Tibial nerve (tissue), 4 donors: Measurements from ENCODE around the gene TMED10. TPM values are rescaled to one million over a fixed set of nuclear protein-coding genes. Genes with fewer than 3 reads are reported as not detected.
A peak's percentile ranks its signal among the peaks of the same experiment; 100 is the strongest.

ENCODE experiments used
- DNase-seq, 2 donors: peaks; one replicate each; pipeline ENCODE4 v3.0.0-alpha.2; 2019; ENCODE audit warnings: low spot score in 2 of 2
- H3K27ac ChIP-seq, 4 donors: fragments of 200-600 bp; sonication (generic) in 3 of 4; one replicate each; pipeline ENCODE4 v1.5.1; 2017 to 2019; ENCODE audit warnings: mild to moderate bottlenecking in 1 of 4
- H3K27me3 ChIP-seq, 2 donors: fragments of 200-600 bp; sonication (generic) in 1 of 2; one replicate each; pipeline versions ENCODE4 v1.5.1 to v1.6.0; 2017 to 2019
- H3K36me3 ChIP-seq, 3 donors: fragments of 200-600 bp; sonication (generic); one replicate each; pipeline ENCODE4 v1.5.1; 2018 to 2019
- H3K4me1 ChIP-seq, 4 donors: fragments of 200-600 bp; sonication (generic) in 3 of 4; one replicate each; pipeline ENCODE4 v1.5.1; 2017 to 2019
- H3K4me3 ChIP-seq, 4 donors: fragments of 200-600 bp; sonication (generic) in 3 of 4; one replicate each; pipeline ENCODE4 v1.5.1; 2017 to 2019; ENCODE audit warnings: mild to moderate bottlenecking in 1 of 4, moderate library complexity in 1 of 4
- H3K9me3 ChIP-seq, 4 donors: fragments of 200-600 bp; sonication (generic) in 3 of 4; one replicate each; pipeline ENCODE4 v1.5.1; 2017 to 2019
- EP300 ChIP-seq, 2 donors: sonication (generic); formaldehyde crosslinking; IDR thresholded peaks; one replicate each; pipeline ENCODE4 v1.6.1; 2017; ENCODE audit warnings: antibody characterized with exemption in 2 of 2, mild to moderate bottlenecking in 1 of 2
- POLR2A ChIP-seq, 2 donors: fragments of 450-650 bp; IDR thresholded peaks; one replicate each; pipeline ENCODE4 v1.6.1; 2017; ENCODE audit warnings: antibody characterized with exemption in 2 of 2, mild to moderate bottlenecking in 2 of 2, moderate library complexity in 2 of 2
- WGBS, 2 donors: methylation state at CpG; one replicate each; pipeline ENCODE4 v1.1.5; 2018; 5-methylcytosine and 5-hydroxymethylcytosine counted together
- total RNA-seq, 4 donors: library from RNA; depleted of rRNA; stranded (reverse); fragments of >200 nt; gene quantifications; one replicate each; pipeline ENCODE4 v1.1.0, GENCODE V29; 2016
- TF ChIP-seq, protein P1 (sequence below), 5 experiments: fragments of 200-600 bp in 3 of 5; fragments of 450-650 bp in 2 of 5; sonication (generic) in 3 of 5; IDR thresholded peaks; one replicate each; pipeline ENCODE4 v1.5.1; 2016 to 2019; ENCODE audit warnings: antibody characterized with exemption in 5 of 5, mild to moderate bottlenecking in 3 of 5, moderate library complexity in 2 of 5

TMED10 gene
- total RNA-seq, 4 donors from 2014 or later = 262 to 296 (median 280) TPM

DNA sequence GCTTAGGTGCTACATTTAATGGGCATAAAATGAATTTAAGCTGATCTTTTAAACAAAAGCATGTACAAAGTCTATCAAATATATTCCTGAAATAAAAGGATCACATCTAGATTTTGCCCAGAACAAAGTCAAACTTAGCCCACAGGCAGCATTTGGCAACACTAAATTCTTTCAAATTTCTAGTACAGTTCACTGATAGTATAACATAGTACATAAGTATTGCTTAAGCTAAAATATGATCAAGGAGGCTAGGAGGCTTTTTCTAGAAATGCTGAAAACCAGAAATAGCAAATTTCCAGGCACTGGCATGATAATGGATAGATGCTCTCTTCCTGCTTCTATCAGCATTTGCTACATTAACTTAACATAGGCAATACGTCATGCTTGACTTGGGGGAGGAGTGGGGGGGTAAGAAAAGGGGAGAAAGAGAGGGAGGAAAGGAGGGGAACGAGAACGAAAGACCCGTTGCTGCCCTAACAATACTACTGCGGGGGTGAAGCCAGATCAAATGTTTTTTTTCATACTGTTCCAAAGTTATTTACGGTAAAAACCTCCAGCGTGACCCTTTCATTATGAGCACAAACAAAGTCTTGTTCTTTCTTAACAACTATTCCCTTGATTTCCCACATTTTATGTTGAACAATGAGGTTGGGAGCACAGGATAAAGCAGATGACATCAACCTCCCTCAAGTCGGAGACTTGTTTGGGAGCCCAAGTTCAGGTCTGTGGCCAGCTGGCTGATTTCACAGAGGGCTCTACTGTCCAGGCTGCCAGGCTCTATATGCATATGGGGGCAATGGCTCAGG, 10.6 kb downstream of the TMED10 start:
- no peaks in the 10 kb centered on the region for H3K36me3 ChIP-seq
- no peaks in the 10 kb centered on the region for H3K9me3 ChIP-seq
- DNase-seq = peak in 1 of 2 donors; percentile 32
- no peaks in the 10 kb centered on the region for H3K27me3 ChIP-seq
- TF ChIP-seq EP300 (IDR thresholded peaks at IDR 0.05) (peak in 1 of 2 donors; percentile 89), POLR2A (IDR thresholded peaks at IDR 0.05) (no peak)
- TF ChIP-seq, protein P1, sequence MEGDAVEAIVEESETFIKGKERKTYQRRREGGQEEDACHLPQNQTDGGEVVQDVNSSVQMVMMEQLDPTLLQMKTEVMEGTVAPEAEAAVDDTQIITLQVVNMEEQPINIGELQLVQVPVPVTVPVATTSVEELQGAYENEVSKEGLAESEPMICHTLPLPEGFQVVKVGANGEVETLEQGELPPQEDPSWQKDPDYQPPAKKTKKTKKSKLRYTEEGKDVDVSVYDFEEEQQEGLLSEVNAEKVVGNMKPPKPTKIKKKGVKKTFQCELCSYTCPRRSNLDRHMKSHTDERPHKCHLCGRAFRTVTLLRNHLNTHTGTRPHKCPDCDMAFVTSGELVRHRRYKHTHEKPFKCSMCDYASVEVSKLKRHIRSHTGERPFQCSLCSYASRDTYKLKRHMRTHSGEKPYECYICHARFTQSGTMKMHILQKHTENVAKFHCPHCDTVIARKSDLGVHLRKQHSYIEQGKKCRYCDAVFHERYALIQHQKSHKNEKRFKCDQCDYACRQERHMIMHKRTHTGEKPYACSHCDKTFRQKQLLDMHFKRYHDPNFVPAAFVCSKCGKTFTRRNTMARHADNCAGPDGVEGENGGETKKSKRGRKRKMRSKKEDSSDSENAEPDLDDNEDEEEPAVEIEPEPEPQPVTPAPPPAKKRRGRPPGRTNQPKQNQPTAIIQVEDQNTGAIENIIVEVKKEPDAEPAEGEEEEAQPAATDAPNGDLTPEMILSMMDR (IDR thresholded peaks at IDR 0.05) = peak in 1 of 5 experiments; percentile 9
- peaks cover 0 to 97% (median 56%) of the 10 kb centered on the region in 4 donors for H3K4me1 ChIP-seq
- H3K4me3 ChIP-seq = peak overlapping the region in 1 of 4 donors; percentile 6
- H3K27ac ChIP-seq = peak overlapping the region; percentile 62 to 100 (median 86)
- 18 to 26% methylated on average over 8 of the region's 8 CpGs for WGBS, 2 donors

DNA sequence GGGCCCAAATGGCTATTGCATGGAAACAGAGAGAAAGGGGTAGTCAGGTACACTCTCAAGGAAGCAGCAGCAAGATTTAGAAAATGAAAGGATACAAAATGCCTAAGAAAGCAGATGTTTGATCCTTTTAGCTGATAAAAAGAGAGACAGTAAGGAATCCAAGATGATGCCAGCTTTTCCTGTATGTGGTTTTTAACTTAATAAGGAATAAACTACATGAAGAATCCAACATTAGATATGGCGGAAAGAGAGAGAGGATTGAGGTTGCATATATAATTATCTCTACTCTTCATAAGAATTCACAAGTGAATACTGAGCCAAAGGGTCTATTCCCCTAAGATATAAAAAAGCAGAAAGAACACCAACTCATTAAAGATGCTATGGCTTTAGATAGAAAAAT, 11.6 kb downstream of the TMED10 start:
- Histone ChIP-seq H3K36me3 (no peaks in the 10 kb centered on the region), H3K4me1 (peaks cover 0 to 97% (median 60%) of the 10 kb centered on the region in 4 donors), H3K9me3 (no peaks in the 10 kb centered on the region), H3K27me3 (no peaks in the 10 kb centered on the region), H3K27ac (peak overlapping the region; percentile 62 to 100 (median 86)), H3K4me3 (no peak overlapping the region)
- WGBS, 2 donors = 90 to 94% methylated on average over 1 of the region's 1 CpG
- no peak for DNase-seq
- TF ChIP-seq EP300 (IDR thresholded peaks at IDR 0.05) (no peak), POLR2A (IDR thresholded peaks at IDR 0.05) (no peak)
- TF ChIP-seq, protein P1 (IDR thresholded peaks at IDR 0.05) = no peak

GRCh38 chr14:75163677-75164076, 12.7 kb downstream of the TMED10 start:
- Histone ChIP-seq H3K4me1 (peaks cover 0 to 97% (median 65%) of the 10 kb centered on the region in 4 donors), H3K27ac (peak overlapping the region in 3 of 4 donors; percentile 62 to 100 (median 94)), H3K27me3 (no peaks in the 10 kb centered on the region), H3K36me3 (no peaks in the 10 kb centered on the region), H3K4me3 (no peak overlapping the region), H3K9me3 (no peaks in the 10 kb centered on the region)
- DNase-seq = no peak
- TF ChIP-seq EP300 (IDR thresholded peaks at IDR 0.05) (no peak), POLR2A (IDR thresholded peaks at IDR 0.05) (no peak)
- TF ChIP-seq, protein P1 (IDR thresholded peaks at IDR 0.05) = no peak
- WGBS, 2 donors = 84 to 94% methylated on average over 2 of the region's 2 CpGs

GRCh38 chr14:75162631-75163030, 13.8 kb downstream of the TMED10 start:
- H3K36me3 ChIP-seq = no peaks in the 10 kb centered on the region
- no peak for DNase-seq
- peaks cover 0 to 94% (median 60%) of the 10 kb centered on the region in 4 donors for H3K4me1 ChIP-seq
- whole genome bisulfite sequencing, 2 donors = 79 to 85% methylated on average over 3 of the region's 3 CpGs
- peak overlapping the region; percentile 11 to 100 (median 68) for H3K27ac ChIP-seq
- no peaks in the 10 kb centered on the region for H3K9me3 ChIP-seq
- TF ChIP-seq, protein P1 (IDR thresholded peaks at IDR 0.05) = no peak
- TF ChIP-seq POLR2A (IDR thresholded peaks at IDR 0.05) = no peak
- no peaks in the 10 kb centered on the region for H3K27me3 ChIP-seq
- no peak overlapping the region for H3K4me3 ChIP-seq
